ENCODE results near the gene SPPL3.
A peak's percentile ranks its signal among the peaks of the same experiment; 100 is the strongest.

SPPL3 gene

GRCh38 chr12:120775862-120776552 lies 128.2 kb downstream of the SPPL3 start:
- DNase-seq (ENCODE audit: low spot score) = no peak

- DNase-seq (ENCODE audit: low spot score) = no peak
These were observed 129.8 kb downstream of the SPPL3 start for GRCh38 chr12:120774169-120774916.

- DNase-seq (ENCODE audit: low spot score) = no peak
These were observed 133.1 kb downstream of the SPPL3 start for GRCh38 chr12:120771097-120771496.

GRCh38 chr12:120767071-120768024 lies 136.8 kb downstream of the SPPL3 start:
- peak; percentile 57 for DNase-seq (ENCODE audit: low spot score)

- no peak for DNase-seq (ENCODE audit: low spot score)
These were observed 137.6 kb downstream of the SPPL3 start for GRCh38 chr12:120766566-120766965.

- DNase-seq (ENCODE audit: low spot score) = no peak
These were observed 139.3 kb downstream of the SPPL3 start for GRCh38 chr12:120764816-120765215.

- DNase-seq (ENCODE audit: low spot score) = no peak
These were observed 140.9 kb downstream of the SPPL3 start for GRCh38 chr12:120763250-120763649.

- DNase-seq (ENCODE audit: low spot score) = no peak
These were observed 142.1 kb downstream of the SPPL3 start for GRCh38 chr12:120762086-120762485.

- no peak for DNase-seq (ENCODE audit: low spot score)
These were observed 142.6 kb downstream of the SPPL3 start for GRCh38 chr12:120761519-120761934.

GRCh38 chr12:120760349-120761254 lies 143.6 kb downstream of the SPPL3 start:
- no peak for DNase-seq (ENCODE audit: low spot score)

- no peak for DNase-seq (ENCODE audit: low spot score)
These were observed 144.4 kb downstream of the SPPL3 start for GRCh38 chr12:120759591-120760348.

GRCh38 chr12:120758798-120759590 lies 145.2 kb downstream of the SPPL3 start:
- peak; percentile 58 for DNase-seq (ENCODE audit: low spot score)

GRCh38 chr12:120757949-120758348 lies 146.2 kb downstream of the SPPL3 start:
- no peak for DNase-seq (ENCODE audit: low spot score)

- DNase-seq (ENCODE audit: low spot score) = no peak
These were observed 146.9 kb downstream of the SPPL3 start for GRCh38 chr12:120757226-120757742.

- no peak for DNase-seq (ENCODE audit: low spot score)
These were observed 148.9 kb downstream of the SPPL3 start for GRCh38 chr12:120755269-120755668.

- DNase-seq (ENCODE audit: low spot score) = no peak
These were observed 149.4 kb downstream of the SPPL3 start for GRCh38 chr12:120754792-120755191.

- no peak for DNase-seq (ENCODE audit: low spot score)
These were observed 152.8 kb downstream of the SPPL3 start for GRCh38 chr12:120751389-120751788.

GRCh38 chr12:120750806-120751205 lies 153.4 kb downstream of the SPPL3 start:
- no peak for DNase-seq (ENCODE audit: low spot score)

GRCh38 chr12:120749256-120749655 lies 154.9 kb downstream of the SPPL3 start:
- no peak for DNase-seq (ENCODE audit: low spot score)

Data from iPS-NIHi11 (cell line).